ENCODE measurements around the gene PIH1D1. TPM values are rescaled to one million over a fixed set of nuclear protein-coding genes. Genes with fewer than 3 reads are reported as not detected.
"Not testable (repeated sequence)": the region's sequence is repeated elsewhere in the genome, so short reads cannot be mapped to it uniquely, and the experiment has no call there.

Gene PIH1D1
- total RNA-seq, 1 donor from 2014 or later: 108 TPM

DNA sequence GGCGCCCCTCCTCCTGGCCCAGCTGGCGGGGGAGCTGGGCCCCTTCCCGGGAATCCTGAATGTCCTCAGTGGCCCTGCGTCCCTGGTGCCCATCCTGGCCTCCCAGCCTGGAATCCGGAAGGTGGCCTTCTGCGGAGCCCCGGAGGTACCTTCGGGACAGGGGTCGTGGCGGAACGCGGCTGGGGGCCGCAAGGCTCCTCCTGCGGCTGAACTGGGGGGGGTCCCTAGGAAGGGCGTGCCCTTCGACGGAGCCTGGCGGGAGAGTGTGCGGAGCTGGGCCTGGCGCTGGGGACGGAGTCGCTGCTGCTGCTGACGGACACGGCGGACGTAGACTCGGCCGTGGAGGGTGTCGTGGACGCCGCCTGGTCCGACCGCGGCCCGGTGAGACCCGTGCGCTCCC lies 10.0 kb upstream of the PIH1D1 start:
- Histone ChIP-seq H3K4me3 (ENCODE audit: low read depth, low read length) (no peak overlapping the region), H3K36me3 (ENCODE audit: control insufficient read depth, insufficient read depth, low read length) (no peaks in the 10 kb centered on the region), H3K27me3 (ENCODE audit: control insufficient read depth, insufficient read depth, low read length) (no peaks in the 10 kb centered on the region)
- DNase-seq (ENCODE audit: low read depth): no peak
- TF ChIP-seq, protein P1, sequence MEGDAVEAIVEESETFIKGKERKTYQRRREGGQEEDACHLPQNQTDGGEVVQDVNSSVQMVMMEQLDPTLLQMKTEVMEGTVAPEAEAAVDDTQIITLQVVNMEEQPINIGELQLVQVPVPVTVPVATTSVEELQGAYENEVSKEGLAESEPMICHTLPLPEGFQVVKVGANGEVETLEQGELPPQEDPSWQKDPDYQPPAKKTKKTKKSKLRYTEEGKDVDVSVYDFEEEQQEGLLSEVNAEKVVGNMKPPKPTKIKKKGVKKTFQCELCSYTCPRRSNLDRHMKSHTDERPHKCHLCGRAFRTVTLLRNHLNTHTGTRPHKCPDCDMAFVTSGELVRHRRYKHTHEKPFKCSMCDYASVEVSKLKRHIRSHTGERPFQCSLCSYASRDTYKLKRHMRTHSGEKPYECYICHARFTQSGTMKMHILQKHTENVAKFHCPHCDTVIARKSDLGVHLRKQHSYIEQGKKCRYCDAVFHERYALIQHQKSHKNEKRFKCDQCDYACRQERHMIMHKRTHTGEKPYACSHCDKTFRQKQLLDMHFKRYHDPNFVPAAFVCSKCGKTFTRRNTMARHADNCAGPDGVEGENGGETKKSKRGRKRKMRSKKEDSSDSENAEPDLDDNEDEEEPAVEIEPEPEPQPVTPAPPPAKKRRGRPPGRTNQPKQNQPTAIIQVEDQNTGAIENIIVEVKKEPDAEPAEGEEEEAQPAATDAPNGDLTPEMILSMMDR (IDR thresholded peaks at IDR 0.05; ENCODE audit: insufficient read depth, low read length, poor library complexity, severe bottlenecking): no peak

DNA sequence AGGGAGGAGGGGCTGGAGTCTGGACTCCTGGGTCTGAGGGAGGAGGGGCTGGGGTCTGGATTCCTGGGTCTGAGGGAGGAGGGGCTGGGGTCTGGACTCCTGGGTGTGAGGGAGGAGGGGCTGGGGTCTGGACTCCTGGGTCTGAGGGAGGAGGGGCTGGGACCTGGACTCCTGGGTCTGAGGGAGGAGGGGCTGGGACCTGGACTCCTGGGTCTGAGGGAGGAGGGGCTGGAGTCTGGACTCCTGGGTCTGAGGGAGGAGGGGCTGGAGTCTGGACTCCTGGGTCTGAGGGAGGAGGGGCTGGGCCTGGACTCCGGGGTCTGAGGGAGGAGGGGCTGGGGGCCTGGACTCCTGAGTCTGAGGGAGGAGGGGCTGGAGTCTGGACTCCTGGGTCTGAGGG lies 9.5 kb upstream of the PIH1D1 start:
- not testable (repeated sequence) for H3K4me3 ChIP-seq (ENCODE audit: low read depth, low read length); H3K36me3 ChIP-seq (ENCODE audit: control insufficient read depth, insufficient read depth, low read length); H3K27me3 ChIP-seq (ENCODE audit: control insufficient read depth, insufficient read depth, low read length); DNase-seq (ENCODE audit: low read depth)

DNA sequence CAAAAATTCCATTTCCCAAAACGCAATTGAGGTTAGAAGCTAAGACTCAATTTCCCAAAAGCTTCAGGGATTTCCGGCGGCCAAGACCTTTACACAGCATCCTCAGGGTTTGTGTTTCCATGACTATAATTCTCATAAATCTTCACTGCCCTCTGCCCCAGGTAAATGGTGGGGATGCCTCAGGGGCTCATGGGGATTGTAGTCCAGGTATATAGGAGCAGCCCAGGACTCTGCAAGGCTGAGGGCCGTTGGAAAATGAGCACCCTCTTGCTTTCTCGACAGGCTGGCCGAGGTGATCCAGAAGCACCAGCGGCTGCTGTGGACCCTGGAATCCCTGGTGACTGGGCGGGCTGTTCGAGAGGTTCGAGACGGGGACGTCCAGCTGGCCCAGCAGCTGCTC lies 7.8 kb upstream of the PIH1D1 start:
- Histone ChIP-seq H3K27me3 (ENCODE audit: control insufficient read depth, insufficient read depth, low read length) (no peaks in the 10 kb centered on the region), H3K4me3 (ENCODE audit: low read depth, low read length) (no peak overlapping the region), H3K36me3 (ENCODE audit: control insufficient read depth, insufficient read depth, low read length) (no peaks in the 10 kb centered on the region)
- TF ChIP-seq, protein P1 (IDR thresholded peaks at IDR 0.05; ENCODE audit: insufficient read depth, low read length, poor library complexity, severe bottlenecking): no peak
- no peak for DNase-seq (ENCODE audit: low read depth)

DNA sequence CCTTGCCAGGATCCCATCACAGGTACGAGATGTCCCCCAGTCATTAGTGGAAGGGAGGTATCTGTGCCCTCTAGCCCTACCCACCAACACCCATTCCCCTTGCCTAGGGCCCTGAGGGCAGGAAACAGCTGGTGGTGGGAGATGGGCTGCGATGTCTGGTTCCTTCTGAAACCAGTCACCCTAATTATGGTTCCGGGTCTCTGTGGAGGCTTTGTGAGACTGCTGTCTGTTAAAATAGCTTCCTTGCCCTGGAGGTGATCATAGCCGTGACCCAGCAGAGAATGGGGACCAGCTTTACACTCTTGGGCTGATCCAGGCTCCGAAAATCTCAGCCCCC lies 6.9 kb upstream of the PIH1D1 start:
- Histone ChIP-seq H3K4me3 (ENCODE audit: low read depth, low read length) (no peak overlapping the region), H3K36me3 (ENCODE audit: control insufficient read depth, insufficient read depth, low read length) (no peaks in the 10 kb centered on the region), H3K27me3 (ENCODE audit: control insufficient read depth, insufficient read depth, low read length) (no peaks in the 10 kb centered on the region)
- TF ChIP-seq, protein P1 (IDR thresholded peaks at IDR 0.05; ENCODE audit: insufficient read depth, low read length, poor library complexity, severe bottlenecking): no peak
- no peak for DNase-seq (ENCODE audit: low read depth)

DNA sequence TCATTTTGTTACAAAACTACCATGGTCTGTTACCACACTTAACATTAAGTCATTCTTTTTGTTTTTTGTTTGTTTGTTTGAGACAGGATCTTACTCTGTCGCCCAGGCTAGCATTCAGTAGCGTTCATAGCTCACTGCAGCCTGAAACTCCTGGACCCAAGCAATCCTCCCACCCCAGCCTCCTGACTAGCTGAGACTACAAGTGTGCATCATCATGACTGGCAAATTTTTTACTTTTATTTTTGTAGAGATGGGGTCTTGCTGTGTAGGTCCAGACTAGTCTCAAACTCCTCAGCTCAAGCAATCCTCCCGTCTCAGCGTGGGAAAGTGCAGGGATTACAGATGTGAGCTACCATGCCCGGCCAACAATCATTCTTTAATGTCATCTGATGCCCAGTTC lies 4.7 kb upstream of the PIH1D1 start:
- H3K27me3 ChIP-seq (ENCODE audit: control insufficient read depth, insufficient read depth, low read length): no peaks in the 10 kb centered on the region
- no peaks in the 10 kb centered on the region for H3K36me3 ChIP-seq (ENCODE audit: control insufficient read depth, insufficient read depth, low read length)
- no peak for DNase-seq (ENCODE audit: low read depth)
- TF ChIP-seq, protein P1 (IDR thresholded peaks at IDR 0.05; ENCODE audit: insufficient read depth, low read length, poor library complexity, severe bottlenecking): no peak
- H3K4me3 ChIP-seq (ENCODE audit: low read depth, low read length): no peak overlapping the region

DNA sequence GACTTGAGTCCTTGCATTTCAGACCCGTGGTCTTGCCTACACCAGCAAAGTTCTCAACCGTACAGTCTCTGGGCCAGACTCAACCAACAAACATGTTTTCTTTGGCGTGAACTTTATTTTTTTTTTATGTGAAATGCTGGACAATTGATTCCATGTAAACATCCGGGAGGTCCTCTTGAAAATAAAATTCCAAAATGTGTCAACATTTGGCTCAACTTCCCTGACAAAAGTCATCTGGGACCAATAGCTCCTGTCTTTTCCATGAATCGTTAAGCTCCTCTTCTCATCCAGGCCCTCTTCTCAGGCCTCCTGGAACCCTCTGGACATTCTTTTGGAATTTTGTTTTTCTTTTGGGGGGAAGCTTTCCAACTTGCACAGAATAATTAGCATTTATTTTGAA lies 4.2 kb upstream of the PIH1D1 start:
- Histone ChIP-seq H3K4me3 (ENCODE audit: low read depth, low read length) (no peak overlapping the region), H3K27me3 (ENCODE audit: control insufficient read depth, insufficient read depth, low read length) (no peaks in the 10 kb centered on the region), H3K36me3 (ENCODE audit: control insufficient read depth, insufficient read depth, low read length) (no peaks in the 10 kb centered on the region)
- no peak for DNase-seq (ENCODE audit: low read depth)
- TF ChIP-seq, protein P1 (IDR thresholded peaks at IDR 0.05; ENCODE audit: insufficient read depth, low read length, poor library complexity, severe bottlenecking): no peak

All from kidney epithelial cell (primary cell).